Activated T-helper 2 cell treated with anti-CD3 and anti-CD28 coated beads, Interferon-gamma antibody, Interleukin-2, Interleukin-4, amounts not matched to agents 10 μg/mL and 5 μg/mL and 100 μg/mL, durations not matched to agents 14 hours and 24 hours and 36 hours (primary cell): Measurements from ENCODE around the gene SLC6A6. TPM values are rescaled to one million over a fixed set of nuclear protein-coding genes. Genes with fewer than 3 reads are reported as not detected.
A peak's percentile ranks its signal among the peaks of the same experiment; 100 is the strongest.

Source experiments
- DNase-seq: peaks from one replicate; pipeline ENCODE4 v3.0.0; 2021; ENCODE audit warnings: low spot score
- H3K27ac Mint-ChIP-seq: one replicate; pipeline ENCODE4 v1.8.0; 2021; ENCODE audit warnings: mixed read lengths
- H3K27me3 Mint-ChIP-seq: one replicate; pipeline ENCODE4 v1.8.0; 2021; ENCODE audit warnings: low read depth, mixed read lengths
- H3K36me3 Mint-ChIP-seq: one replicate; pipeline ENCODE4 v1.8.0; 2021; ENCODE audit warnings: low read depth, mixed read lengths
- H3K4me1 Mint-ChIP-seq: one replicate; pipeline ENCODE4 v1.8.0; 2021; ENCODE audit warnings: low read depth, mixed read lengths
- H3K4me3 Mint-ChIP-seq: one replicate; pipeline ENCODE4 v1.8.0; 2021; ENCODE audit warnings: low read depth, mild to moderate bottlenecking, moderate library complexity, mixed read lengths
- H3K9me3 Mint-ChIP-seq: one replicate; pipeline ENCODE4 v1.8.0; 2021; ENCODE audit warnings: mixed read lengths
- intact Hi-C: fragments of 100-400 bp; cut with micrococcal nuclease; formaldehyde crosslinking; loops from one replicate; pipeline ENCODE4 v1.15.1; 2023
- total RNA-seq: library from RNA; stranded (reverse); gene quantifications from 2 replicates; pipeline ENCODE4 v1.2.3, GENCODE V29; 2022

Gene SLC6A6
- total RNA-seq, 1 donor from 2014 or later: 55.8 TPM

DNA sequence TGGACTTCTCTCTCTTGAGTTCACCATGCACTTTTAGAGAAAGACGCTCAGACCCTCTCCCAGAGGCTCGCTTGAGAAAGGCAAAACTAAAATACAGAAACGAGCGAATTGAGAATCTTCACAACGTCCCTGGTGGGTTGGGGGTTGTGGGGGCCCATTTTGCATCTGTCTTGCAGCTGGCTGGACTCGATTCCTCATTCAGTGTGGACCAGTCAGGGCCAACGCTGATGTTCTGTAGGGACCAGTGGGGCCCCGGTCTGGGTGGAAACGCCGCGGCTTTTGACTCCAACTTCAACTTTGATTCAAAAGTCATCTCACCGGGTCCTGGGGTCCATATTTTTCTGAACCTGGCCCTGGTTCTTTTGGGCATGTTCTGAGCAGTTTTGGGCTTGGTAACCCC is 68.1 kb downstream of the SLC6A6 start:
- intact Hi-C loops: no loop called here
- H3K4me1 Mint-ChIP-seq: peaks cover 10% of the 10 kb centered on the region
- H3K27ac Mint-ChIP-seq: no peak overlapping the region
- no peak for DNase-seq
- no peak overlapping the region for H3K4me3 Mint-ChIP-seq
- peaks cover 48% of the 10 kb centered on the region for H3K36me3 Mint-ChIP-seq
- no peaks in the 10 kb centered on the region for H3K27me3 Mint-ChIP-seq
- H3K9me3 Mint-ChIP-seq: no peaks in the 10 kb centered on the region

DNA sequence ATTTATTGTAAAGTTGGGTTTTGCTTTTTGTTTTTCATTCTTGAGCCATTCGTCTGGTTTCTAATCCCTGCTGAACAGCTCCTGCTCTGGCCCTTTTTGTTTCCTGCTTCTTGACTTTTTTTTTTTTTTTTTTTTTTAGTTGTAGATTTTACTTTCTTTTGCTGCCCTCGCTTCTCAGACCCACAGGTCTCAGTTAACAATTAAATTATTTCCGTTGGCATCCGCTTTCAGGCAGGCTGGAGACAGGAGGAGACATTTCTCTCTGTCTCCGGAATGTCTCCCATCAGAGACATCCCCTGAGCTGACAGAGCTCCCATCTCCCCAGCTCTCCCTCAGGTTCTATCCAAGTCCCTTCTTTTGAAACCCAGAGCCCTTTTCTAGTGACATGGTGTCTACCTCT is 68.6 kb downstream of the SLC6A6 start:
- intact Hi-C loops: no loop called here
- DNase-seq: no peak
- Mint-ChIP-seq H3K4me3 (no peak overlapping the region), H3K4me1 (peaks cover 10% of the 10 kb centered on the region), H3K36me3 (peaks cover 48% of the 10 kb centered on the region), H3K27me3 (no peaks in the 10 kb centered on the region), H3K9me3 (no peaks in the 10 kb centered on the region), H3K27ac (no peak overlapping the region)

DNA sequence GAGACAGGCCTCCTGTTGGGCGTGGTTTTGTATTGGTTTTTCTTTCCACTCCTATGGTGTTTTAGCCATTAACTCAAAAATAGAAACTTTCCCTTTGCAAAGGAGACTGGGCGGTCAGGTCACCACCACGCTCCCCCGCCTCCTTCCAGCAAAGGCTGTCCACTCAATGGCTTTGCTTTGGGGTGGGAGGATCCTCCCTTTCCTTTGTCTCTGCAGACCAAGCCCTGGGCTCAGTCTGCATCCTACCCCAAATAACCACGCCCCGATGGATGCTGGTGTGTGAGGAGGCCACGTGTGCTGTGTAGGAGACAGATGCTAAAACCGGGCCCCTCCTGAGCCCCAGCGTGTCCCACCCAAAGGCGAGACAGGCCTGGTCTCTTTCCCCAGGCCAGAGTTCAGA is 69.3 kb downstream of the SLC6A6 start:
- no peaks in the 10 kb centered on the region for H3K27me3 Mint-ChIP-seq
- H3K9me3 Mint-ChIP-seq: no peaks in the 10 kb centered on the region
- DNase-seq: no peak
- H3K4me1 Mint-ChIP-seq: peaks cover 10% of the 10 kb centered on the region
- intact Hi-C loops: no loop called here
- no peak overlapping the region for H3K27ac Mint-ChIP-seq
- peaks cover 48% of the 10 kb centered on the region for H3K36me3 Mint-ChIP-seq
- H3K4me3 Mint-ChIP-seq: no peak overlapping the region

DNA sequence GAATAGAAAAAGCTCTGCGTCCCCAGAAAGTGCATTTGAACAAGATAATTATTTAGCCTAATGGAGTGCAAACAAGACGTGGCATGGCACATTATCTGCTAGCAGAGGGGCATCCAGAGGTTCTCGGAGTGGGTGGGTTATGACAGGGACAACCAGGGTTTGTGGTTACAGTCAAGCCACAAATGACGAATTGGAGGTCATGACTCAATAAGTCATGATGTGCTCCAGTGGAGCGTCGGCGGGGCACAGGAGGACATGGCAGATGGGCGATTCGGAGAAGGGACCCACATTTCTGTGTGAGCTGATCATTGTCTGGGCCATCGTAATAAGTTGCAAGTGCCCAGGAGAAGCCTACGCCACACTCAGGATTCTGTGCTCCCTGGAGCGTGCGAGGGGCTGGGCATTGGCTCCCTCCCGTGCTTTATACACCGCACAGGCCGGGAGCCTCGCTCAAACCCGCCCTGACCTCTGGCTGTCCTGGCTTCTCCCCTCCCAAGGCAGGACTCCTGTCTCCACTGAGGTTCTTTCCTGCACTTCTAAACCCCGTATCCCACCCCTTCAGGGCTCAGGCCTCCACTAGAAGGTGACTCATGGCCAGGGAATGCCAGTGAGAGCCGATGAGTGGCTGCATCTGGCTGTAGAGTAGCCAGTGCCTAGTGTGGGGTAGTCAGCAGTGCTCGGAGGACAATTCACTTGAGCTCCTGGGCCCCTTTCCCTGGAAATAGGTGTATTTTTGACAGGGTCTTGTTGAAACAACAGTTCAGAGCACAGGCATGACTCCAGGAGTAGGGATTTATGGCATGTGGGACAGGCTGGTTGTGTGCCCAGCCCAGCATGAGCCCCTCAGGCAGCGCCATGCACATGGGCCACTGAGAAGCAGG is 70.3 kb downstream of the SLC6A6 start:
- H3K4me3 Mint-ChIP-seq: no peak overlapping the region
- no peak for DNase-seq
- peaks cover 50% of the 10 kb centered on the region for H3K36me3 Mint-ChIP-seq
- intact Hi-C loops: no loop called here
- peaks cover 10% of the 10 kb centered on the region for H3K4me1 Mint-ChIP-seq
- no peaks in the 10 kb centered on the region for H3K9me3 Mint-ChIP-seq
- H3K27ac Mint-ChIP-seq: peak overlapping the region; percentile 35
- H3K27me3 Mint-ChIP-seq: no peaks in the 10 kb centered on the region

DNA sequence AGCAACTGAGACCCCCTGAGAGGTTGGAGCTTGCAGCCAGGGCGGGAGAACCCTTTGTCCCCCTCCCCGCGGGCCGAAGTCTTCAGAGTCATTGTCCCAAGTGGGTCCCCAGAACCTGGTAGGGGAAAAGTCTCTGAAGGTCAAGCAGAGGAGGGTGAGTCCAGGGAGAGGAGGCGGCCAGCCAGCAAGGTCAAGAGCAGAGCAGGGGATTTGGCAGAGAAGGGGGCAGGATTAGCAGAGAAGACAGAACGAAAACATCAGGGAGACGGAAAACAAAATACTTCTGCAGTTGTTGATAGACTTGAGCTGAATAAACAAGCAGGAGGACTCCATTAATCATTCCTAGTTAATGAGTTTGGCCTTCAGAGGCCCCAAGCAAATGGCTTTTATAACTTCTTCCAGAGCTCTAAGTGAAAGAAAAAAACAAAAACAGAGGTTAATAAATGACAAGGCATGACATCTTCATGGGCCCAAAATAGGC is 71.0 kb downstream of the SLC6A6 start:
- no peak for DNase-seq
- H3K27me3 Mint-ChIP-seq: no peaks in the 10 kb centered on the region
- no peaks in the 10 kb centered on the region for H3K9me3 Mint-ChIP-seq
- no peak overlapping the region for H3K4me3 Mint-ChIP-seq
- intact Hi-C loops: no loop called here
- H3K27ac Mint-ChIP-seq: no peak overlapping the region
- peaks cover 51% of the 10 kb centered on the region for H3K36me3 Mint-ChIP-seq
- H3K4me1 Mint-ChIP-seq: peaks cover 10% of the 10 kb centered on the region

DNA sequence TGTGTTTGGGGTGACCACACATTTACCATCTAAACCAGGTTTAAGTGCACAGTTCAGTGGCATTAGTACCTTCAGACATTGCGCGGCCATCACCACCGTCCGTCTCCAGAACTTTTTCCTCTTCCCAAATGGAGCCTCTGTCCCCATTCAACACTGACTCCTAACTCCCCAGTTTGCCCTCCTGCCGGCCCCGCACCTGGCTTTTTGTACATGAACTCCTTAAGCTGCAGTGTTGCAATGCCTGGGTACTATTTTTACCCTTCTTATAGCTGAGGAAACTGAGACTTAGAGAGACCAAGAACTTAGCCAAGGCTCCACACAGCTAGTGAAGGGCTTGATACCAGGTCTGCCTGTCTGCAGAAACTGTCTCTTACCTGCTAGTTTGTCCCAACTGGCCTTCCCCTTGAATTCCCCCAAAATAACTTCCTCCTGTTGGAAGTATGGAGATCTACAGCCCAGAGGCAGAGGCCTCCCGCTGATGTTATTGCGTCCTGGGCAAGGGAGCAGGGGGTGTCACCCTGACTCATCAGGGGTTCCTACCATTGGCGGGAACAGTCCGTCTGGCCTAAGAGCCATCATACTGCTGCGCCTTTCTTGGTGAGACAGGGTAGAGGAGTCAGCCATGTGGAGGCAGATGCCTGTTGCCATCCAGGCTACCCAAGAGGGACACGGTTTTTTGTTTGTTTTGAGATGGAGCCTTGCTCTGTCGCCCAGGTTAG is 72.1 kb downstream of the SLC6A6 start:
- Mint-ChIP-seq H3K36me3 (peaks cover 54% of the 10 kb centered on the region), H3K9me3 (no peaks in the 10 kb centered on the region), H3K27ac (no peak overlapping the region), H3K27me3 (no peaks in the 10 kb centered on the region), H3K4me1 (peaks cover 10% of the 10 kb centered on the region), H3K4me3 (no peak overlapping the region)
- intact Hi-C loops: no loop called here
- DNase-seq: no peak

DNA sequence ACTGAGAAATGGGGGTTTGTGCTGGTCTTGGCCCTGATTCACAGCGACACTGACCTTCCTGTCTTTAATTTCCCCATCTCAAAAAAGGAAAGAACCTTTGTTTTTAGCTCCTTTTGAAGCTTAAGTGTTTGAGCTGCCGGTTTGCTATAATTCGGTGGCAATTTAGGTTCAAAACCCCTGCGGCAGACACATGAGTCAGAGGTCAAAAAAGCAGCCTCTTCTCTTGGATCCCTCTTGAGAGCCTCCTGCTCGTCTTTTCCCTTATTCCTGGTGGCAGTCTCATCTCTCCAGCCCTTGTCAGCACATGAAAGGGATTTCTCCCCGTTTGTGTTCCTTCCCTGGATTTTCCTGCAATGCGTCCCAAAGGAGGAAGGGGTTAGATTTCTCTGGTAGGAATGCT is 73.2 kb downstream of the SLC6A6 start:
- peaks cover 50% of the 10 kb centered on the region for H3K36me3 Mint-ChIP-seq
- no peak overlapping the region for H3K27ac Mint-ChIP-seq
- intact Hi-C loops: no loop called here
- H3K4me1 Mint-ChIP-seq: peaks cover 10% of the 10 kb centered on the region
- no peak overlapping the region for H3K4me3 Mint-ChIP-seq
- DNase-seq: no peak
- no peaks in the 10 kb centered on the region for H3K27me3 Mint-ChIP-seq
- H3K9me3 Mint-ChIP-seq: no peaks in the 10 kb centered on the region

DNA sequence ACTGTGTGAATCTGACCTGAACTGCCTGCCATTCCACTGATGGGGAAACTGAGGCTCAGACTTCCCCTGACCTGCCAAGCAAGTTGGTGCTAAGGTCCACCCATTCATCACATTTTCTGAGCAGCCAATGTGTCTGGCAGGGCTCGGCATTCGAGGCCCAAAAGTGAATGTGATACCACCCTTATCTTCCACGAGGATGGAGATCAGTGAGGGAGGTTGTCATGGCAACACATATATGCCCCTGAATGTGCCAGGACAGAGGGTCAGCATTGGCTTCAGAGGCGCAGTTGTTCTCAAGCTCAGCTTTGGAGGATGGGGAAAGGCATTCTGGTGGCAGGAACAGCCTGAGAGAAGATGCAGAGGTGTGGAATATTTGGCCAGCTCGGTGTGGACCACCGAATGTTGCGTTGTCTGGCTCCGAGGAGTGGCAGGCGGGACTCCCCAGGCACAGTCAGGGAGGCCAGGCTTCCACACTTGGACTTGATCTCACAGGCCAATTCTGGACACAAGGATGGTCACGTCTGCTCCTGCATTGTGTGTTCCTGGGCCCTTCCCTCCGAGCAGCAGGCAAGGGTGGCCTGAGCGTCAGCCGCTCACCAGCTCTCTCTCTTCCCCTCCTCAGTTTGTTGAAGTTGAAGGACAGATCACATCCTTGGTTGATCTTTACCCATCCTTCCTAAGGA is 74.3 kb downstream of the SLC6A6 start:
- Mint-ChIP-seq H3K36me3 (peaks cover 52% of the 10 kb centered on the region), H3K27ac (no peak overlapping the region), H3K9me3 (no peaks in the 10 kb centered on the region), H3K4me3 (no peak overlapping the region), H3K27me3 (no peaks in the 10 kb centered on the region), H3K4me1 (peaks cover 6% of the 10 kb centered on the region)
- no peak for DNase-seq
- intact Hi-C loops: no loop called here

DNA sequence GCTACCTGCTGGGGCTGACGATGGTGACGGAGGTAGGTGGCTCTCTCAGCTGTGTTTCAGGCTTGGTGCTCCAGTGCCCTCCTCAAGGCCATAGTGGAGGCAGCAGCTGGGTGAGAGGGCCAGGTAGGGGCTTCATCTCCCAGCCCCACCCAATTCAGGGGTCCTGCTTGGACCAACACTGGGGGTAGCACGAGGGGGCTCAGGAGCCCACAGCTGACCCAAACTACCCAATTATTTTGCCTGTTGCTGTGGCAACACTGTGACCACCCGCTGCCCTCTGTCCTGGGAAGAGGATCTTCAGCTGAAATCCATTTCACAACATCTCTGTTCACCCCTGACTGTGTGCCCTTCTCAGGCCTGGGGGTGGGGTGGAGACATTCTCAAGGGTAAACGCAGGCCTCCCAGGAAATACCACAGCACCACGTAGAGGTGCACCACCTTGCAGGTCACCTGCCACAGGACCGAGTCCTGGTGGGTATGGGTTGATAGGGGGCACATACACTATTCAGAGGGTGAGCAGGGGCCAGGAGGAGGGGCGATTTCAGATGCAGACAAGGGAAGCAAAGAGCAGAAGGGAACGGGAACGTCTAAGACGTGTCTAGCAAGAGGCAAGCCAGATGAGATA is 75.0 kb downstream of the SLC6A6 start:
- H3K4me1 Mint-ChIP-seq: peaks cover 1% of the 10 kb centered on the region
- H3K27ac Mint-ChIP-seq: no peak overlapping the region
- H3K4me3 Mint-ChIP-seq: no peak overlapping the region
- H3K27me3 Mint-ChIP-seq: no peaks in the 10 kb centered on the region
- H3K9me3 Mint-ChIP-seq: no peaks in the 10 kb centered on the region
- H3K36me3 Mint-ChIP-seq: peaks cover 51% of the 10 kb centered on the region
- intact Hi-C loops: no loop called here
- DNase-seq: no peak

DNA sequence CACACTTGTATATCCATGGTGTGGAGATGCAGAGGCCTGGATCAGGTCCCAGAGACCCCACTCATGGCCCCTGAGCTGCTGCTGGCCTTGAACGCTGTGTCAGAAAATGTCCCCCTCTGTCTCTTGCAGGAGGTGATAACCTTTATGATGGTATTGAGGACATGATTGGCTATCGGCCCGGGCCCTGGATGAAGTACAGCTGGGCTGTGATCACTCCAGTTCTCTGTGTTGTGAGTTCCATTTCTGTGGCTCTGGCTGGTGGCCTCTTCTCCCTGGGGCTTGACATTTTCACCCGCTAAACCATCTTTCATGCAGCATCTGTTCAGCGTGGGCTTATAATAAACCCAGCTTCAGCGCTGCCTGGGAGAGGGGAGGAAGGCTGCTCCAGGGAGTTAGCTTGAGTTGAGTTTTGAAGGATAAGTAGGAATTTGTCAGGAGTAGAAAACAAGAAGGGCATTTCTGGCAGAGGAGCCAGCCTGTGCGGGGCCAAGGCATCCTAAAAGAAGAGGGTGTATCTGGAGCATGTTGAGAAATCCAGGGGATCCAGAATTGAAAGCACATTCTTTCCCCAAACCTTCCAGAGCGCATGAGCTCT is 76.6 kb downstream of the SLC6A6 start:
- DNase-seq: no peak
- Mint-ChIP-seq H3K36me3 (peaks cover 48% of the 10 kb centered on the region), H3K27ac (no peak overlapping the region)

DNA sequence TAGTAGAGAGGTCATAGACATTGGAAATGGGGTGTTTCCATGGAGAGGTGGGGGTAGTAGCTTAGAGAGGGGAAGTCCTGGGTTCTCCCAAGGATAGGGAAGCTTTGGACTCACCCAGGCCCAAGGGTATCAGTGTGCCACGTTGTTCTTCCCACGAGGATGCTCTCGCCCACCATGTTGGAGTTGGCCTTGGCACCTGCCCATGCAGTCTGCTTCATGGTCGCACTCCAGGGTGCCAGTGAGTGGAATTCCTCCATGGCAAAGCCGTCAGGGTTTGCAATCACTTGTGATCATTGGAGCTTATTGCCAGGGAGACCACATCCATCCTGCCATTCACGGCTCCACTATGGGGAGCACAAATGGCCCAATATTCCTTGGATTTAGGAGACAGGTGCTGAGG is 77.2 kb downstream of the SLC6A6 start:
- Mint-ChIP-seq H3K27me3 (no peaks in the 10 kb centered on the region), H3K36me3 (peaks cover 50% of the 10 kb centered on the region), H3K9me3 (no peaks in the 10 kb centered on the region), H3K27ac (no peak overlapping the region), H3K4me1 (no peaks in the 10 kb centered on the region), H3K4me3 (no peak overlapping the region)
- DNase-seq: no peak
- intact Hi-C loops: no loop called here

More for the DNA sequence above, 76.6 kb downstream of the SLC6A6 start:
- Mint-ChIP-seq H3K4me1 (no peaks in the 10 kb centered on the region), H3K9me3 (no peaks in the 10 kb centered on the region), H3K27me3 (no peaks in the 10 kb centered on the region), H3K4me3 (no peak overlapping the region)
- intact Hi-C loops: no loop called here
